Common myeloid progenitor, CD34-positive (primary cell): ENCODE data around the gene KRTAP10-12. TPM values are rescaled to one million over a fixed set of nuclear protein-coding genes. Genes with fewer than 3 reads are reported as not detected.
"Not testable (repeated sequence)": the region's sequence is repeated elsewhere in the genome, so short reads cannot be mapped to it uniquely, and the experiment has no call there.

Source experiments
- CTCF ChIA-PET: fragments of 350-600 bp; sonication (Branson Sonifier 250); formaldehyde crosslinking; loops from one replicate; lab custom pipeline; 2021; ENCODE audit warnings: antibody characterized with exemption; lab: Charles Lee
- POLR2A ChIA-PET: fragments of 350-600 bp; sonication (Branson Sonifier 250); formaldehyde crosslinking; loops from one replicate; lab custom pipeline; 2021; ENCODE audit warnings: antibody characterized with exemption; lab: Charles Lee
- DNase-seq, 3 donors: peaks; one replicate each; pipeline versions ENCODE4 v3.0.0 to v3.0.0-alpha.2; 2013
- H3K27ac ChIP-seq, 2 experiments: 1 replicate in 1 of 2; 2 replicates in 1 of 2; pipeline ENCODE4 v1.7.0; 2013; ENCODE audit warnings: inconsistent platforms in 2 of 2, low read length in 2 of 2, mild to moderate bottlenecking in 2 of 2, low read depth in 1 of 2, moderate library complexity in 1 of 2; ENCODE audit not compliant: severe bottlenecking in 2 of 2, insufficient read depth in 1 of 2, poor library complexity in 1 of 2
- H3K27me3 ChIP-seq, 5 experiments: replicated peaks in 2 of 5; 1 replicate in 3 of 5; 2 replicates in 2 of 5; pipeline versions ENCODE4 v1.6.1 to v1.7.0; 2013; ENCODE audit warnings: low read length in 4 of 5, mild to moderate bottlenecking in 2 of 5, moderate library complexity in 2 of 5, inconsistent platforms in 1 of 5; ENCODE audit not compliant: insufficient read depth in 5 of 5, control insufficient read depth in 4 of 5
- H3K36me3 ChIP-seq, 4 experiments: 1 replicate in 2 of 4; 2 replicates in 2 of 4; pipeline versions ENCODE4 v1.6.1 to v1.7.0; 2013; ENCODE audit warnings: low read length in 3 of 4, control low read depth in 1 of 4, mild to moderate bottlenecking in 1 of 4; ENCODE audit not compliant: control insufficient read depth in 4 of 4, insufficient read depth in 4 of 4
- H3K4me1 ChIP-seq, 4 experiments: 1 replicate in 3 of 4; 2 replicates in 1 of 4; pipeline versions ENCODE4 v1.6.1 to v1.7.1; 2013; ENCODE audit warnings: low read length in 3 of 4, mild to moderate bottlenecking in 3 of 4, control low read depth in 1 of 4, inconsistent platforms in 1 of 4, moderate library complexity in 1 of 4; ENCODE audit not compliant: control insufficient read depth in 4 of 4, insufficient read depth in 4 of 4; ENCODE audit errors: control extremely low read depth in 1 of 4
- H3K4me3 ChIP-seq, 7 experiments: 1 replicate in 4 of 7; 2 replicates in 3 of 7; pipeline versions ENCODE4 v1.5.1 to v1.7.0; 2013; ENCODE audit warnings: mild to moderate bottlenecking in 7 of 7, low read length in 6 of 7, moderate library complexity in 6 of 7, inconsistent platforms in 2 of 7, low read depth in 2 of 7, control low read depth in 1 of 7; ENCODE audit not compliant: insufficient read depth in 4 of 7, control insufficient read depth in 1 of 7; ENCODE audit errors: extremely low read depth in 1 of 7
- H3K9me3 ChIP-seq, 5 experiments: 1 replicate in 4 of 5; 2 replicates in 1 of 5; pipeline versions ENCODE4 v1.6.1 to v1.7.1; 2013; ENCODE audit warnings: low read length in 4 of 5, mild to moderate bottlenecking in 2 of 5, inconsistent platforms in 1 of 5, low read depth in 1 of 5, moderate library complexity in 1 of 5; ENCODE audit not compliant: control insufficient read depth in 4 of 5, insufficient read depth in 2 of 5; ENCODE audit errors: control extremely low read depth in 1 of 5
- WGBS: methylation state at CpG from one replicate; pipeline ENCODE4 v1.1.5; 2013; ENCODE audit not compliant: insufficient coverage; 5-methylcytosine and 5-hydroxymethylcytosine counted together
- polyA plus RNA-seq: library from polyadenylated mRNA; unstranded; fragments of 120-200 nt; gene quantifications from one replicate; pipeline ENCODE4 v1.2.1, GENCODE V29; 2013

KRTAP10-12 gene, protein sequence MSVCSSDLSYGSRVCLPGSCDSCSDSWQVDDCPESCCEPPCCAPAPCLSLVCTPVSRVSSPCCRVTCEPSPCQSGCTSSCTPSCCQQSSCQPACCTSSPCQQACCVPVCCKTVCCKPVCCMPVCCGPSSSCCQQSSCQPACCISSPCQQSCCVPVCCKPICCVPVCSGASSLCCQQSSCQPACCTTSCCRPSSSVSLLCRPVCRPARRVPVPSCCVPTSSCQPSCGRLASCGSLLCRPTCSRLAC
- not detected for polyA plus RNA-seq

- WGBS: 60% methylated on average over 5 of the region's 21 CpGs
- H3K27ac ChIP-seq, H3K4me1 ChIP-seq, H3K4me3 ChIP-seq, DNase-seq, CTCF ChIA-PET, H3K36me3 ChIP-seq, POLR2A ChIA-PET: not testable (repeated sequence)
- H3K27me3 ChIP-seq: peaks cover 5 to 80% (median 24%) of the 10 kb centered on the region in 5 experiments
- H3K9me3 ChIP-seq: peaks cover 0 to 15% (median 8%) of the 10 kb centered on the region in 5 experiments
Measured at GRCh38 chr21:44697172-44697810, at the start of gene KRTAP10-12. Gene KRTAP10-12 (plus strand): TSS chr21:44697172. CDS start chr21:44697202, 30 bp downstream.

DNA sequence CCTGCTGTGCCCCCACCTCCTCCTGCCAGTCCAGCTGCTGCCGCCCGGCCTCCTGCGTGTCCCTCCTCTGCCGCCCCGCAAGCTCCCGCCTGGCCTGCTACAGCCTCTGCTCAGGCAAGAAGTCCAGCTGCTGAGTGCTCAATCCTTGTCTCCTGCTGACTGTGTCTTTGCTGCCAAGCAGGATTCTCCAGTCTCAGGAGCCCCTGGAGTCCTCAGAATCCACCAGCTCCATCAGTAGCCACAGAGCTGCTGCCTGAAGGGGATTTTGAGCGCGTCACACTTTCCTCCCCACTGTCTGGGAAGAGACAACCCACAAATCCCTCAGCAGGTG is 49.8 kb upstream of the KRTAP10-12 start:
- POLR2A ChIA-PET: no interaction called here
- Histone ChIP-seq H3K27ac (no peak overlapping the region), H3K9me3 (peaks cover 6 to 16% (median 7%) of the 10 kb centered on the region in 5 experiments), H3K4me3 (no peak overlapping the region), H3K4me1 (peaks cover 0 to 2% (median 0%) of the 10 kb centered on the region in 4 experiments), H3K36me3 (no peaks in the 10 kb centered on the region), H3K27me3 (peaks cover 0 to 18% (median 0%) of the 10 kb centered on the region in 5 experiments)
- CTCF ChIA-PET: no interaction called here
- WGBS: 75% methylated on average over 8 of the region's 8 CpGs
- no peak for DNase-seq

DNA sequence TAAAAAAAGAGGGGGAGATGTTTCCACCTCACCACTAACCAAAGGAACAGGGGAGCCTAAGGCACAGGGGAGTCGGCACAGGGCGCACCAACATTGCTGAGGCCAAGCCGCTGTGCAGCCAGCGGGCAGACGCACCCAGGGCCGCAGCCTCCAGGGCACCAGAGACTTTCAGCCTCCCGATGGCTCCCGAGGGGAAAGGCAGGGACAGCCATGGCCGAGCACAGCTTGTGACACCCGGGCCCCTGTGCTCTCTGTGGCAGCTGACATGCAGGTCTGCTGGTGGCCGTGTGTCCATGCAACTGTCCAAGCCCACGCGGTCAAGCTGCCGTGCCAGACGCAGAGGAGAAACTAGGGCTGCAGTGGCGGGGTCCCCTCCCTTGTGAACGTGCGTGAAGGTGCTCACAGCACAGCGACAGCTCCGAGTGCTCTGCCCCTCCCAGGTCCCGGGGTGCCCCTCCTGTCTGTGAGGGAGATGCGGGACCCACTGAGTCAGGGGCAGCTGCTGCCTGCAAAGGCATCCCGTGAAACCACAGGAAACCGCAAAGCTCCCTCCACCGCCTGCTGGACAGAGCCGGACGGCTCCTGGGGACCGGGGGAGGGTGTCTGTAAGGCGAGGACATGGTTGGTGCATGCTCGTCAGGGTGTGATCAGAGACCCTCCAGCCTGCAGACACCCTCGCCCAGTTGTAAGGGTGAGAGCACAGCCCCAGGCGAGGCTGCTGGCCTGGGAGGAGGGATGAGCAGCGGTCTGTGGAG is 48.2 kb upstream of the KRTAP10-12 start:
- H3K4me3 ChIP-seq: no peak overlapping the region
- no peak overlapping the region for H3K27ac ChIP-seq
- H3K9me3 ChIP-seq: peaks cover 3 to 14% (median 8%) of the 10 kb centered on the region in 5 experiments
- CTCF ChIA-PET: no interaction called here
- no peaks in the 10 kb centered on the region for H3K36me3 ChIP-seq
- POLR2A ChIA-PET: no interaction called here
- no peak for DNase-seq
- peaks cover 0 to 18% (median 0%) of the 10 kb centered on the region in 5 experiments for H3K27me3 ChIP-seq
- H3K4me1 ChIP-seq: peaks cover 0 to 2% (median 0%) of the 10 kb centered on the region in 4 experiments
- 83% methylated on average over 32 of the region's 33 CpGs for WGBS

- no peak overlapping the region for H3K4me3 ChIP-seq
- H3K36me3 ChIP-seq: no peaks in the 10 kb centered on the region
- no peak for DNase-seq
- peaks cover 0 to 13% (median 2%) of the 10 kb centered on the region in 5 experiments for H3K9me3 ChIP-seq
- ChIA-PET POLR2A (no interaction called here), CTCF (no interaction called here)
- 93% methylated on average over 16 of the region's 18 CpGs for WGBS
- no peak overlapping the region for H3K27ac ChIP-seq
- H3K4me1 ChIP-seq: peaks cover 0 to 2% (median 0%) of the 10 kb centered on the region in 4 experiments
- H3K27me3 ChIP-seq: peaks cover 0 to 23% (median 0%) of the 10 kb centered on the region in 5 experiments
Measured at GRCh38 chr21:44649521-44650100, 47.4 kb upstream of the KRTAP10-12 start.

- Histone ChIP-seq H3K4me1 (peaks cover 0 to 2% (median 0%) of the 10 kb centered on the region in 4 experiments), H3K27me3 (peaks cover 0 to 25% (median 0%) of the 10 kb centered on the region in 5 experiments)
- WGBS: 93% methylated on average over 19 of the region's 20 CpGs
Measured at GRCh38 chr21:44650265-44650972, 46.6 kb upstream of the KRTAP10-12 start.

GRCh38 chr21:44650973-44651675 is 45.8 kb upstream of the KRTAP10-12 start:
- Histone ChIP-seq H3K4me1 (peaks cover 0 to 2% (median 0%) of the 10 kb centered on the region in 4 experiments), H3K27ac (no peak overlapping the region), H3K36me3 (no peaks in the 10 kb centered on the region), H3K27me3 (peaks cover 0 to 25% (median 0%) of the 10 kb centered on the region in 5 experiments), H3K9me3 (peaks cover 0 to 22% (median 4%) of the 10 kb centered on the region in 5 experiments), H3K4me3 (no peak overlapping the region)
- ChIA-PET CTCF (no interaction called here), POLR2A (no interaction called here)
- DNase-seq: no peak
- 89% methylated on average over 10 of the region's 12 CpGs for WGBS

More at GRCh38 chr21:44650265-44650972, 46.6 kb upstream of the KRTAP10-12 start:
- Histone ChIP-seq H3K4me3 (no peak overlapping the region), H3K9me3 (peaks cover 0 to 16% (median 2%) of the 10 kb centered on the region in 5 experiments), H3K27ac (no peak overlapping the region), H3K36me3 (no peaks in the 10 kb centered on the region)
- no peak for DNase-seq
- ChIA-PET CTCF (no interaction called here), POLR2A (no interaction called here)
